Measurements from ENCODE around the gene MPZL3.

The MPZL3 gene

DNA sequence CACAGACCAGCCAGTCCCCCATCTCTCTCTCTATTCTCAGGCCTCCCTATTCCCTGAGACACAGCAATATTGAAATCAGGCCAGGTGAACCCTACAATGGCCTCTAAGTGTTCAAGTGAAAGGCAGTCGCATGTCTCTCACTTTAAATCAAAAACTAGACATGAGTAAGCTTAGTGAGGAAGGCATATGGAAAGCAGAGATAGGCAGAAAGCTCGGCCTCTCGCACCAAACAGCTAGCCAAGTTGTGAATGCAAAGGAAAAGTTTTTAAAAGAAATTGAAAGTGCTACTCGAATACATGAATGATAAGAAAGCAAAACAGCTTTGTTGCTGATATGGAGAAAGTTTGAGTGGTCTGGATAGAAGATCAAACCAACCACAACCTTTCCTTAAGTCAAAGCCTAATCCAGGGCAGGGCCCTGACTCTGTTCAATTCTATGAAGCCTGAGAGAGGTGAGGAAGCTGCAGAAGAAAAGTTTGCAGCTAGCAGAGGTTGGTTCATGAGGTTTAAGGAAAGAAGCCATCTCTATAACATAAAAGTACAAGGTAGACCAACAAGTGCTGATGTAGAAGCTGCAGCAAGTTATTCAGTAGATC, 31.7 kb upstream of the MPZL3 start:
- Histone ChIP-seq H3K4me1 (ENCODE audit: insufficient read depth, low read length) (no peaks in the 10 kb centered on the region), H3K4me3 (ENCODE audit: low read length) (no peak overlapping the region), H3K27me3 (ENCODE audit: insufficient read depth, low read length) (peaks cover 3% of the 10 kb centered on the region; the same call in 1 of the 2 replicates), H3K27ac (ENCODE audit: low read depth, low read length) (no peak overlapping the region), H3K36me3 (ENCODE audit: insufficient read depth, low read length) (no peaks in the 10 kb centered on the region), H3K9ac (ENCODE audit: low read depth, low read length) (no peak overlapping the region), H3K9me3 (ENCODE audit: insufficient read depth, low read depth, low read length) (no peaks in the 10 kb centered on the region)
- 89% methylated on average over 4 of the region's 4 CpGs for WGBS

DNA sequence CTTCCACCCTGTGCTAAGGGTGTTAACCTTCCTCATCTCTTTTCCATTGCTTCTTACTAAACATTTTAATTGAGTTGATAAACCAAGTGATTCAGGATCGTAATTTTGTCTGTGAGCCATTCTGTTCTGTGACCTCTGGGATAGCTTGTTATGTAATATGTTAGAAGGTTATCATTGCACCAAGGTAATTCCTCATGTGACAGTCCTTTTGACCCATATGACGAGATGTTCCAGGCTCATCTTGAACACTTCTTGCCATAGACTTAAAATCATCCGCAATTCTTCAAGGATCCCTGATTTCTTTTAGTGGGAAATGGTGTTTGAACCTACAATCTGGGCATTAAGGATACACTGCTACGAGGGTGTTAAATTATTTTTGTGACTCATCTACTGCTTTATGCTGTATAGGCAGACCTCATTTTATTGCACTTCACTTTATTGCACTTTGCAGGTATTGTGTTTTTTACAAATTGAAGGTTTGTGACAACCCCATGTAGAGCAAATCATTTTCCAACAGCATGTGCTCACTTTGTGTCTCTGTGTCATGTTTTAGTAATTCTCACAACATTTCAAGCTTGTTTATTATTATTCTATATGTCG, 31.0 kb upstream of the MPZL3 start:
- H3K36me3 ChIP-seq (ENCODE audit: insufficient read depth, low read length): no peaks in the 10 kb centered on the region
- no peak overlapping the region for H3K4me3 ChIP-seq (ENCODE audit: low read length)
- H3K9ac ChIP-seq (ENCODE audit: low read depth, low read length): no peak overlapping the region
- no peak overlapping the region for H3K27ac ChIP-seq (ENCODE audit: low read depth, low read length)
- WGBS: 87% methylated on average over 5 of the region's 5 CpGs
- no peaks in the 10 kb centered on the region for H3K4me1 ChIP-seq (ENCODE audit: insufficient read depth, low read length)
- peaks cover 3% of the 10 kb centered on the region; the same call in 1 of the 2 replicates for H3K27me3 ChIP-seq (ENCODE audit: insufficient read depth, low read length)
- no peaks in the 10 kb centered on the region for H3K9me3 ChIP-seq (ENCODE audit: insufficient read depth, low read depth, low read length)

DNA sequence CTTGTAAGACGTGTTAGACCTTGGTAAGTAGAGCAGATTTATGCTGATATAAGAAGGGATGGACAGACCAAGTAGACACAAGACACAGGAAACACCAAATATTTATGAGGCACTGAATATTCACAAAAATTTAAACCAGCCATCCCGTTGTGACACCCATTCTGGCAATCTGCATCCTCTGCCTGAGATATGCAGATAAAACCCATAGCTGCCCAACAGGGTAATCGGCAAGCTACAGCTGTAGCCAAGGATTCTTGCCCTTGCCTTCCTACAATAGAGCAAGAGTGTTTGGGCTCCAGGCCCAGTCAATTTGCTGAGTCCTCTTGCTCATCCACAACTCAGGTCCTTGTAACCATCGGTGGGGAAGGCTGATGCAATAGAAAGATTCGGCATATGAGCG, 30.4 kb upstream of the MPZL3 start:
- H3K36me3 ChIP-seq (ENCODE audit: insufficient read depth, low read length): no peaks in the 10 kb centered on the region
- WGBS: 76% methylated on average over 6 of the region's 6 CpGs
- peaks cover under 1% of the 10 kb centered on the region; the same call in 1 of the 2 replicates for H3K4me1 ChIP-seq (ENCODE audit: insufficient read depth, low read length)
- H3K9ac ChIP-seq (ENCODE audit: low read depth, low read length): no peak overlapping the region
- peaks cover 3% of the 10 kb centered on the region; the same call in 1 of the 2 replicates for H3K27me3 ChIP-seq (ENCODE audit: insufficient read depth, low read length)
- H3K27ac ChIP-seq (ENCODE audit: low read depth, low read length): no peak overlapping the region
- no peak overlapping the region for H3K4me3 ChIP-seq (ENCODE audit: low read length)
- no peaks in the 10 kb centered on the region for H3K9me3 ChIP-seq (ENCODE audit: insufficient read depth, low read depth, low read length)

DNA sequence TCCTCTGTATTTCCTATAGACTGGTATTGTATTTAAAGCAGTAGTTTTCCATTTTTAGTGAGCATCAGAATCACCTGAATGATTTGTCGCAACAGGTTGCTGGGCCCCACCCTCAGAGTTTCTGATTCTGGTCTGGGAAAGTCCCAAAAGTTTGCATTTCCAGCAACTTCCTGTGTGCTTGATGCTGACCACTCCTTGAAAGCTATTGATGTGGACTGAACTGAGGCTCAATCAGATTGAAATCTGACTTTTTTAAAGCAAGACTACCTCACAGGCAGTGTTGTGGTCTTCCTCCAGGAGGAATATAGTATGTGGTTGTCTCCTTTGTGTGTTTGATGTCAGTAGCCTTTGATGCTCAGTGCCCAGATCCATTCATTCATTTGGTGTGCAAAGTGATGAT, 29.1 kb upstream of the MPZL3 start:
- WGBS: 93% methylated on average over 1 of the region's 1 CpG
- H3K27ac ChIP-seq (ENCODE audit: low read depth, low read length): no peak overlapping the region
- H3K9me3 ChIP-seq (ENCODE audit: insufficient read depth, low read depth, low read length): no peaks in the 10 kb centered on the region
- H3K4me3 ChIP-seq (ENCODE audit: low read length): no peak overlapping the region
- H3K4me1 ChIP-seq (ENCODE audit: insufficient read depth, low read length): peaks cover 6% of the 10 kb centered on the region; the same call in 1 of the 2 replicates
- H3K9ac ChIP-seq (ENCODE audit: low read depth, low read length): no peak overlapping the region
- H3K36me3 ChIP-seq (ENCODE audit: insufficient read depth, low read length): no peaks in the 10 kb centered on the region
- no peaks in the 10 kb centered on the region; the same call in 1 of the 2 replicates for H3K27me3 ChIP-seq (ENCODE audit: insufficient read depth, low read length)

DNA sequence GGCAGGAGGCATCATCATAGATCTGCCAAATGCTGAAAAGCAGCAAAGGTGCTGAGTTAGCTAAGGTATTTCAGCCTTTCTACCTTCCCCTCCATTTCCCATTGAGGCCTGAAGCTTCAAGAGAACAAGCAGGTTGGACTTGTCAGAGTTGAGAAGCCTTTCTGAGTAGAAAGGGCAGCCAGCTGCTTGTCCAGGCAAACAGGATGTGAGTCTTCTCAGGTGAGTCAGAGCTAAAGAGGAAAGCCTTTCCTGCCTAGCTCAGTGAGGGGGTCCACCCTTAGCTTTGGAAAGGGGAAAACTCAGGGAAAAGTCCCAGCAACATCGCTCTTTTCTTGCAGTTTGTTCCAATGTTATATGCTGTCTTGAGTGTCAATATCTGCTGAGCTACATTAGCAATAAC, 25.1 kb upstream of the MPZL3 start:
- Histone ChIP-seq H3K27me3 (ENCODE audit: insufficient read depth, low read length) (peaks cover 3% of the 10 kb centered on the region; the same call in 1 of the 2 replicates), H3K9ac (ENCODE audit: low read depth, low read length) (no peak overlapping the region), H3K4me1 (ENCODE audit: insufficient read depth, low read length) (peaks cover 6% of the 10 kb centered on the region; the same call in 1 of the 2 replicates), H3K4me3 (ENCODE audit: low read length) (no peak overlapping the region), H3K9me3 (ENCODE audit: insufficient read depth, low read depth, low read length) (no peaks in the 10 kb centered on the region), H3K36me3 (ENCODE audit: insufficient read depth, low read length) (no peaks in the 10 kb centered on the region), H3K27ac (ENCODE audit: low read depth, low read length) (no peak overlapping the region)
- WGBS: 85% methylated on average over 1 of the region's 1 CpG

DNA sequence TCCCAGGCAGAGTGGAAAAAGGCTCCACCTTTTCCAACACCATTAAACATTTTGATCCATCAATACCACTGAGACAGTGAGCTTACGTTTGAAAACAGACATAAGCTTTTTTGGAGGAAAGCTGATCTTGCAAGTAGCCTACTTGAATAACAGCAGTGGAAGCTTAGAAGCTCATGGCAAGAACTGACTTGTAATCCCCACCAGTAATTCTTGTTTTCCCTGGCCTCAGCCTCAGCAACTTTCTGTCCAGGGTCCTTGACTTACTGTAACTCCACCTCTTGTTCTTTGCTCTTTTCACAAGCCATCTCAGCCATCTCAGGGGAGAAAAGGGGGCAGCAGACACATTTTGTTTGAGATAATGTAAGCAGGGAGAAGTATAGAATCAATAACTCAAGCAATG, 24.3 kb upstream of the MPZL3 start:
- Histone ChIP-seq H3K27me3 (ENCODE audit: insufficient read depth, low read length) (peaks cover 3% of the 10 kb centered on the region; the same call in 1 of the 2 replicates), H3K4me1 (ENCODE audit: insufficient read depth, low read length) (peaks cover 6% of the 10 kb centered on the region; the same call in 1 of the 2 replicates), H3K9me3 (ENCODE audit: insufficient read depth, low read depth, low read length) (no peaks in the 10 kb centered on the region), H3K27ac (ENCODE audit: low read depth, low read length) (no peak overlapping the region), H3K9ac (ENCODE audit: low read depth, low read length) (no peak overlapping the region), H3K4me3 (ENCODE audit: low read length) (no peak overlapping the region), H3K36me3 (ENCODE audit: insufficient read depth, low read length) (no peaks in the 10 kb centered on the region)
- WGBS: 86% methylated on average over 1 of the region's 1 CpG

DNA sequence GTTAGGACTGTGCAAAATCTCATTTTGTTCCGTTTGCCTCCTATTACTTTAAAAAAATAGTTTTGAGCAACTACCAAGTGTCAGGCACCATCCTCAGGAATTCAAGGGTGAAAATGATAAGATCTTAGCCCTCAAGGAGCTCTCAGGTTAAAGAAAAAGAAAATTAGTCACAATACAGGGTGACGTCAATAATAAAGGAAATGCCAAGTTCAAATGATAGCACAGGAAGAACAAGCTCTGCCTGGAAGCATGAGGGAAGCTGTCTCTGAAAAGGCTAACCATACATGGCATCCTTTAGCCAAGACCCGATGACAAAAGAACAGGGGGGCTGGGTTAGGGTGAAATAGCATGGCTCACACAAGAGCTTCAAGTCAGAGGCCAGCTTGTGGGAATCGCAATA, 23.0 kb upstream of the MPZL3 start:
- no peaks in the 10 kb centered on the region for H3K36me3 ChIP-seq (ENCODE audit: insufficient read depth, low read length)
- peaks cover 6% of the 10 kb centered on the region; the same call in 1 of the 2 replicates for H3K4me1 ChIP-seq (ENCODE audit: insufficient read depth, low read length)
- no peak overlapping the region for H3K27ac ChIP-seq (ENCODE audit: low read depth, low read length)
- H3K4me3 ChIP-seq (ENCODE audit: low read length): no peak overlapping the region
- WGBS: 72% methylated on average over 4 of the region's 4 CpGs
- H3K27me3 ChIP-seq (ENCODE audit: insufficient read depth, low read length): peaks cover 9% of the 10 kb centered on the region; the same call in 1 of the 2 replicates
- H3K9me3 ChIP-seq (ENCODE audit: insufficient read depth, low read depth, low read length): no peaks in the 10 kb centered on the region
- H3K9ac ChIP-seq (ENCODE audit: low read depth, low read length): no peak overlapping the region

DNA sequence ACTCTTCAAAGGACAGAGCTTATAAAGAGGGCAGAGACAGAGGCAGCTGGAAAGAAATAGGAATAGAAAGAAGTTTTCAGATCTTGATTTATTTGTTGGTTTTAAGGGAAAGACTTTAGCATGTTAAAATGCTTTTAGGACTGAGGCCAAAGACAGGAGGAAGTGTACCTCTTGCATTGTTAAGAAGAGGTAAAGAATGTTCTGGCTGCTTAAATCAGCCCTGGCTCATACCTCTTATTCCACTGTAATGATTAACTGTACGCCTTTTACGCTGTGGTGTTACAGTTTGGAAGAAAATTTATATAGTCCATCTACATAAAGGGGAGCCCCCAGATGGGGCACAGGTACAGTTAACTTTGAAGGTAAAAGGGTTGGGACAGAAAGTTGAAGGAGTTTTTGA, 22.0 kb upstream of the MPZL3 start:
- Histone ChIP-seq H3K27ac (ENCODE audit: low read depth, low read length) (no peak overlapping the region), H3K4me3 (ENCODE audit: low read length) (no peak overlapping the region), H3K9ac (ENCODE audit: low read depth, low read length) (no peak overlapping the region), H3K4me1 (ENCODE audit: insufficient read depth, low read length) (peaks cover 6% of the 10 kb centered on the region; the same call in 1 of the 2 replicates), H3K9me3 (ENCODE audit: insufficient read depth, low read depth, low read length) (no peaks in the 10 kb centered on the region), H3K27me3 (ENCODE audit: insufficient read depth, low read length) (peaks cover 19% of the 10 kb centered on the region; the same call in 1 of the 2 replicates), H3K36me3 (ENCODE audit: insufficient read depth, low read length) (no peaks in the 10 kb centered on the region)
- WGBS: 100% methylated on average over 1 of the region's 2 CpGs

DNA sequence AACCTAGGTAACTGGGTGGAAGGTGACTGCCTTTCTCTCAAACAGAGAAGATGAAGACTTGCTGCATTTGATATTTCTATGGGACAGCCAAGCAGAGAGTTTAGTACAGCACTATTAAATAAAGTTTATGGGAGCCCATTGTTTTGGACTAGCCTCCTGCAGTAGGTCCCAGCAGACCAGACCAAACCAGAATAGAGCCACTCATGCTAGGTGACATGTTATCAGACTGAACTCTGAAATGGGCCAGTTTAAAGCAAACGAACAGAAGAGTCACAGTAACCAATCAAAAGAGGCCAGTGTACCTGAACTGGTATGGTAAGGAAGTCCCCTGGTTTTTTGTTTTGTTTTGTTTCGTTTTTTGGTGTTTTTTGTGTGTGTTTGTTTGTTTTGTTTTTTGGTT, 19.8 kb upstream of the MPZL3 start:
- H3K27me3 ChIP-seq (ENCODE audit: insufficient read depth, low read length): peaks cover 36% of the 10 kb centered on the region
- H3K36me3 ChIP-seq (ENCODE audit: insufficient read depth, low read length): no peaks in the 10 kb centered on the region
- no peak overlapping the region for H3K9ac ChIP-seq (ENCODE audit: low read depth, low read length)
- no peaks in the 10 kb centered on the region for H3K4me1 ChIP-seq (ENCODE audit: insufficient read depth, low read length)
- H3K27ac ChIP-seq (ENCODE audit: low read depth, low read length): no peak overlapping the region
- WGBS: 77% methylated on average over 2 of the region's 2 CpGs
- H3K9me3 ChIP-seq (ENCODE audit: insufficient read depth, low read depth, low read length): no peaks in the 10 kb centered on the region
- H3K4me3 ChIP-seq (ENCODE audit: low read length): no peak overlapping the region

DNA sequence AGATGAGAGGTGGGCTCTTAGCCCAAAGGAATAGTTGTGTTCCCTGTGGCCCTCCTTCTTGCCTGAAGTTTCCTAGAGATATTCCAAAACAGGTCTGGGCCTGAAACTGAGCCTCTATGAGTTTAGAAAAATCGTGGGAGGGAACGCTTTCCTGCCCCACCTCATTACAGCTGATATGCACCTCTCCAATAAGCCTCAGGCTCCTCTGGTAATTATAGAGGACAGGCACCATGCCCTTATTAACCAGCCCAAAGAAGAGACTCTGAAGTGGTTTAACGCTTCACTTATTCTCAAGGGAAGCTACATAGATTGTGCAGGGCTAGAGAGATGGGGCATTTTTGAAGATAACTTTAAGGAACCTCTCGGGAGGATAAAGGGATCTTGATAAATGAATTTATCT, 15.3 kb upstream of the MPZL3 start:
- H3K9ac ChIP-seq (ENCODE audit: low read depth, low read length): no peak overlapping the region
- WGBS: 98% methylated on average over 3 of the region's 4 CpGs
- H3K36me3 ChIP-seq (ENCODE audit: insufficient read depth, low read length): no peaks in the 10 kb centered on the region
- H3K4me3 ChIP-seq (ENCODE audit: low read length): no peak overlapping the region
- peaks cover 22% of the 10 kb centered on the region for H3K4me1 ChIP-seq (ENCODE audit: insufficient read depth, low read length)
- no peaks in the 10 kb centered on the region for H3K9me3 ChIP-seq (ENCODE audit: insufficient read depth, low read depth, low read length)
- H3K27me3 ChIP-seq (ENCODE audit: insufficient read depth, low read length): peaks cover 78% of the 10 kb centered on the region
- H3K27ac ChIP-seq (ENCODE audit: low read depth, low read length): no peak overlapping the region

DNA sequence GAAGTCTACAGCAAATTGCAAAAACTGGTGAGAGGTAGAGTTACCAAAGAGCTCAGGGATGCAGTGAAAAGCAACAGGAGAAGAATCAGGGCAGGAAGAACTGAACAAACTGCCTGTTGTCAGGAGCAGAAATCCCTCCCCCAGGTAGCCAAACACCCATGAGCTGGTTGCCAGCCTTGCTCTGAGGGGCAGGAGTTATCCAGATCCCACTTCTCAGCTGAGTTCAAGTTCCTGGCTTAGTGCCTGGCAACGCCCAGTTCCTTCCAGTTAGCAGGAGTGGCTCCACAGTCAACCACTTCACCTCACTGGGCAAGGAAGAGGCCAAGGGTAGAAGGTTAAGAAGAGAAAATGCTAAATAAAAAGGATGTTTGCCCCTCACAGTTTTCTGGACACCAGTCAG, 13.8 kb upstream of the MPZL3 start:
- WGBS: no CpG with 5 or more reads among the region's 1 CpG

More for the DNA sequence above, 13.8 kb upstream of the MPZL3 start:
- H3K36me3 ChIP-seq (ENCODE audit: insufficient read depth, low read length): no peaks in the 10 kb centered on the region
- no peaks in the 10 kb centered on the region for H3K9me3 ChIP-seq (ENCODE audit: insufficient read depth, low read depth, low read length)
- peaks cover 92% of the 10 kb centered on the region for H3K27me3 ChIP-seq (ENCODE audit: insufficient read depth, low read length)
- peaks cover 22% of the 10 kb centered on the region for H3K4me1 ChIP-seq (ENCODE audit: insufficient read depth, low read length)
- H3K27ac ChIP-seq (ENCODE audit: low read depth, low read length): no peak overlapping the region
- H3K4me3 ChIP-seq (ENCODE audit: low read length): no peak overlapping the region
- no peak overlapping the region for H3K9ac ChIP-seq (ENCODE audit: low read depth, low read length)

All from HUES64 (cell line).